Motor neuron (in vitro differentiated cells): Measurements from ENCODE around the gene ESM1. TPM values are rescaled to one million over a fixed set of nuclear protein-coding genes. Genes with fewer than 3 reads are reported as not detected.

Experiments
- ATAC-seq, 8 experiments: fragments of 200-7000 bp; cut with Tn5 transposase; replicated peaks in 6 of 8; 2 replicates each; pipeline ENCODE4 v1.8.0; 2021; ENCODE audit warnings: mild to moderate bottlenecking in 8 of 8, moderate library complexity in 8 of 8
- H3K27ac ChIP-seq, 2 donors: fragments of 250-450 bp; sonication (Bioruptor Pico); 2 replicates each; pipeline ENCODE4 v1.9.0; 2021; ENCODE audit warnings: antibody characterized with exemption in 2 of 2, mild to moderate bottlenecking in 2 of 2, moderate library complexity in 1 of 2
- H3K4me1 ChIP-seq, 2 donors: fragments of 250-450 bp; sonication (Bioruptor Pico); replicated peaks in 1 of 2; 2 replicates each; pipeline ENCODE4 v1.6.1; 2021; ENCODE audit warnings: antibody characterized with exemption in 2 of 2, mild to moderate bottlenecking in 2 of 2, moderate library complexity in 1 of 2
- H3K4me3 ChIP-seq, 5 donors: fragments of 250-450 bp; sonication (Bioruptor Pico); 2 replicates each; pipeline ENCODE4 v1.9.0; 2021; ENCODE audit warnings: antibody characterized with exemption in 5 of 5, mild to moderate bottlenecking in 5 of 5, moderate library complexity in 4 of 5
- WGBS, 10 experiments: fragments of 450-650 bp; shearing (Covaris generic); methylation state at CpG; one replicate each; pipeline ENCODE4 v1.0.0; 2022; 5-methylcytosine and 5-hydroxymethylcytosine counted together
- in situ Hi-C, 9 experiments: fragments of 400-800 bp; cut with MboI; loops; one replicate each; pipeline ENCODE4 v1.15.0; 2021; ENCODE audit warnings: low sequenced_read_pairs in 9 of 9, low pct_unique_long_range_greater_than_20kb in 2 of 9; ENCODE audit not compliant: unreplicated experiment in 9 of 9
- total RNA-seq, 8 experiments: library from RNA; unstranded; fragments of 300-600 nt; gene quantifications; 2 replicates each; pipeline versions ENCODE4 v1.2.3 to v1.2.4, GENCODE V29; 2022

Gene ESM1
- total RNA-seq, 8 experiments from 2014 or later = 0.08 to 91.7 (median 0.19) TPM; not detected in 4

DNA sequence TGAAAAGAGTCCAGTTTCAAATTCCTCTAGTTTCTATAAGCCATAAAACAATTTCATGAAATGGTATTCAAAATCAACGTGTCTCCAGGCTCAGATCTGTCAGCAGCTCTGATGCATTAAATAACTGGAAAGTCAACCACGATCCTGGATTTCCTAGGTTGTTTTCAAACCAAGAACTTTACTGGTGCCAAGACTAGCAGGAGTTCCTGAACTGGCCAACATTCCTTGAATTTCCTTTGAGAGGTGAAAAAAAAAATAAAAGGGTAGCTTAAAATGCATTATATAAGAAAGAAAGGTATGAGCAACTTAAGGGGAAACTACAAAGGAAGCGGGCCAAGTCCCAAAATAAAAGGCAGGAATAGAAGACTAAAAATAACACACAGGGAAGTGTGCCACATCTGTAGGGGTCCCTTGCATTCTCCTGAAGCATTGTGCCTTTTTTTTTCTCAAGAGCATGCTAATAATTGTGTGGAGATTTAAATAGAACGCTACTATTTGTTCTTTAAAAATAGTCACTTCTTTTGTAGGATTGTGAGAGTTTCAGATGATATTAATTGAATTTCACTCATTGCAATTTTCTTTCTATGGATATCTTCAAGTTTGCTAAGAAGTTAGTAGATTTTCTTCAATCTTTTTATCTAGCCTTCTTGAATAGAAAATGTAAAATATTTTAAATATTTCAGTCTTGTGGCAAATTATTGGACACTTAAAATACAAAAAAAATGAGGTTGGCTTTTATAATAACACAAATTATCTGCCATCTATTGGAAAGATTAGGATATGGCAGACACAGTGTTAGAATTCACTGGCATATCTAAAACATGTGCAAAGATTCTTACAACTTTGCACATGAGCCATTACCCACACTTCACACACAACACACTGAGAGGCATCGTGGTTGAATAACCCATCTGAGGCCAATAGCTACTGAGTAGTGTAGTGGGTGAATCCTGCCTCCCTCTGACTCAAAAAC lies 15.3 kb downstream of the ESM1 start:
- in situ Hi-C loops = no loop called here
- WGBS, 10 experiments = 23 to 94% (median 78%) methylated on average over 2 to 5 of the region's 5 CpGs

DNA sequence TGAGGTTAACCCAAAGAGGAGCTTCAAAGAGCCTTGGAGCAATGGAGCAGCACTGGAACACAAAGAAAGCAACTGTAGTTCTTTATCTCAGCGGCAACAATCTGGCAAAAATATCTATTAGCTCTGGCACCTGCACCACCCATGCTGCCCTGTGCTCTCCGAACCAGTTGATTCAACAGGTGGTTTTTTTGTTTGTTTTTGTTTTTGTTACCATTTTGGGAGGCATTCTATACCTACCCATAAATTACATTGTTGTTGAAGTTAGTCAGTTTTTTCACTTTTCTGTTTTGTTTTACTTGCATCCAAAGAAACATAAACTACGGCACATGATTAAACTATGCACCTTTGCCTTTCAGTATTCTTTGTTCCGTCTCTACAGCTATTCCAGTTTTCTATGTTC lies 16.2 kb downstream of the ESM1 start:
- H3K4me1 ChIP-seq = no peaks in the 10 kb centered on the region
- no peak overlapping the region for H3K4me3 ChIP-seq
- ATAC-seq = no peak
- no peak overlapping the region for H3K27ac ChIP-seq
- in situ Hi-C loops = no loop called here
- 61 to 100% (median 86%) methylated on average over 2 to 4 of the region's 4 CpGs for WGBS, 10 experiments

More for the DNA sequence above, 15.3 kb downstream of the ESM1 start:
- Histone ChIP-seq H3K4me1 (no peaks in the 10 kb centered on the region), H3K4me3 (no peak overlapping the region), H3K27ac (no peak overlapping the region)
- ATAC-seq = no peak

DNA sequence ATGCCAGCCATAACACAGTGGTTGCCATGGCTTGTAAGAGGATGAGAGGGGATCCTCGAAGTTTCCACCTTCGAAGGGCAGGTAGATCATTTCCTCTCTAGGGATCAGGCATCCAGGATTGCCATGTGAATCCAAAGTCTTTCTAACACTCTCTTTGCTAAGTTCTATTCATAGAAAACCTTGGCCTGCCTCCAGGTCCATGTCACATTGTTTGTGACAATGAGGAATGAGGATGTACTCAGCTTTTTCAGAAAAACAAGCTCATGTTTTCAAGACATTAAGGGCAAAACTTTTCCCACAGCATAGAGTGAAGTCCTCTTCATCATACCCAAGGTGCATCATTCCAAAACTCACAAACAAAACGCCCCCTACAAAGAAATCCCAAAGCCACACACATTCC lies 19.6 kb downstream of the ESM1 start:
- no peak for ATAC-seq
- 0 to 86% (median 44%) methylated on average over 1 to 2 of the region's 3 CpGs; no CpG with 5 or more reads in 4 of the 10 experiments for WGBS, 10 experiments
- no peak overlapping the region for H3K4me3 ChIP-seq
- no peaks in the 10 kb centered on the region for H3K4me1 ChIP-seq
- in situ Hi-C loops = no loop called here
- no peak overlapping the region for H3K27ac ChIP-seq

DNA sequence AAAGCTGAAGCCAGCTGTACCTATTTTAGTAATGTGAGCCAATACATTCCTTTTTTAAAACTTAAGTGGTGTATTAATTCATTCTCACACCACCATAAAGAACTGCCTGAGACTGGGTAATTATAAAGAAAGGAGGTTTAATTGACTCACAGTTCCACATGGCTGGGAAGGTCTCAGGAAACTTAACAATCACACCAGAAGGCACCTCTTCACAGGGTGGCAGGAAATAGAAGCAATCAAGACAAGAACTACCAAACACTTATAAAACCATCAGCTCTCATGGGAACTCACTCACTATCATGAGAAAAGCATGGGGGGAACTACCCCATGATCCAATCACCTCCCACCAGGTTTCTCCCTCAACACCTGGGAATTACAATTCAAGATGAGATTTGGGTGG lies 21.0 kb downstream of the ESM1 start:
- no peak for ATAC-seq
- Histone ChIP-seq H3K4me3 (no peak overlapping the region), H3K27ac (no peak overlapping the region), H3K4me1 (no peaks in the 10 kb centered on the region)
- in situ Hi-C loops = no loop called here

DNA sequence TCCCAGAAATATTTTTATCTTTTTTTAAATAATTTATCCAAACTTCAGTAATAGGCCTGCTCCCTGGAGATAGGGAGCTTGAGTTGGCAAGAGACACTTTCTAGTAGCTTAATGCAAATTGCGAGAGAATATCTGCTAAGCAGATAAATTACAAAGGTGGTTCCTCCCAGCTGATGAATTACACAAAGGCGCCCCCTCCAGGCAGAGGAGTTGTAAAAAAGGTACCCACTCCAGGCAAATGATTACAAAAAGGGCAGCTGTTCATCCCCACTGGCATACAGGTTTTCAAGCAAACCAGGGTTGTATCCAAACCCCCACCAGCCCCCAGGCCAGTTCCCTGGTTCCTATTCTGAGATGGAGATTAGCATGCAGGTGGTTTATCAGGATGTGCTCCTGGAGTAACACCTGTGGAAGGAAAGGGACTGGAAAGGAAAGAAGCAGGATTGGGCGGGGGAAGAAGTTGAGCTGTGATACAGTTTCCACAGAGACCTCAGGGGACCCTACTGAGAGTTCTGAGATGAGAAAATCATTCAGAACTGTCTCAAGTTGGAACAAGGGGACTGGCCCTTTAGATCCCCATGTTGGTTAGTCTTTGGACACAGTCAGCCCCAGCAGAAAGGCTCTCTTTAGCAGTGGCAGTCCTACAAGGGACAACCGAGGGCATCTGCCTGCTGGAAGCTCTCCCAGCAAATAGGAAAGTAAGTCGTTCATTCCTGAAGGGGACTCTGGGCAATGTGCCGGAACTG lies 25.5 kb downstream of the ESM1 start:
- H3K4me3 ChIP-seq = no peak overlapping the region
- H3K4me1 ChIP-seq = no peaks in the 10 kb centered on the region
- peak in 2 of 8 experiments; percentile 34 to 35 for ATAC-seq
- H3K27ac ChIP-seq = no peak overlapping the region
- in situ Hi-C loops = no loop called here
- WGBS, 10 experiments = 25 to 81% (median 67%) methylated on average over 1 to 6 of the region's 6 CpGs

DNA sequence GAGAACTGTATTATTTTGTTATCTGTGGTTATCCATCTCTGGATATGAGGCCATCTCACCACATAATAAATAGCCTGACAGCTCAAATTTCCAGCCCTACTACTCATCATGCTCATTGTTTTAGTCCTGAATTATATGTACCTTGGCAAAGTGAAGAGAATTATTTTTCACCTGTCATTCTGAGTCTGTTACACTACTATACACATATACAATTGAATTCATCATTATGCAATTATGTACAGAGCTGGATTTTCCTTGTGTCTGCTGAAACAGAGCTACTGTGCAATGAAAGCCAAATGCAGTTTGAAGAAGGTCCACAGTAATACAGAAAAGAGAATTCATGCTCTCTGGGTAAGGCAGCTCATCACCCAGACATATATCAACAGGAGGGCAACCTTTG lies 28.5 kb downstream of the ESM1 start:
- no peaks in the 10 kb centered on the region for H3K4me1 ChIP-seq
- H3K4me3 ChIP-seq = no peak overlapping the region
- no peak overlapping the region for H3K27ac ChIP-seq
- no peak for ATAC-seq
- in situ Hi-C loops = no loop called here

DNA sequence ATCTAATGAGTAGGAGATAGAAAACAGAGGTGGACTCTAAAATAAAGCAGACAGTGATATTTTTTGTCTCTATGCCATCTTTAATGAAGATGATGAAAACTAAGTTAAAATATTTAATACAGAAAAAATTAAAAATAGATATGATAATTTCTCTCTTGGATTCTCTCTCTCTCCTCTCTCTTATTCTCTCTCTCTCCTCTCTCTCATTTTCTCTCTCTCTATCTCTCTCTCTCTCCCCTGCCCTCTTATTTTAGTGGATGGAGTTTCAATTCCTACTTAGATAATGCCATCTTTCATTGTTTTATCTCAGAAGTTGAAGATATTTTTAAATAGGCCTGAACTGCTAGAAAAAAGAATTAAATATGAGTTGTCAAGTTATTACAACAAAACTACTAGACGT lies 38.2 kb downstream of the ESM1 start:
- ATAC-seq = no peak
- in situ Hi-C loops = loop anchor here in 5 of 9 experiments (10.0 to 25.0 kb wide), 2 partner anchors 190 to 198 kb away; no protein-coding TSS in a partner anchor
- WGBS, 10 experiments = 20 to 100% (median 74%) methylated on average over 1 of the region's 1 CpG; no CpG with 5 or more reads in 2 of the 10 experiments
- Histone ChIP-seq H3K4me3 (no peak overlapping the region), H3K27ac (no peak overlapping the region), H3K4me1 (peaks cover 0 to 2% of the 10 kb centered on the region in 2 donors)

DNA sequence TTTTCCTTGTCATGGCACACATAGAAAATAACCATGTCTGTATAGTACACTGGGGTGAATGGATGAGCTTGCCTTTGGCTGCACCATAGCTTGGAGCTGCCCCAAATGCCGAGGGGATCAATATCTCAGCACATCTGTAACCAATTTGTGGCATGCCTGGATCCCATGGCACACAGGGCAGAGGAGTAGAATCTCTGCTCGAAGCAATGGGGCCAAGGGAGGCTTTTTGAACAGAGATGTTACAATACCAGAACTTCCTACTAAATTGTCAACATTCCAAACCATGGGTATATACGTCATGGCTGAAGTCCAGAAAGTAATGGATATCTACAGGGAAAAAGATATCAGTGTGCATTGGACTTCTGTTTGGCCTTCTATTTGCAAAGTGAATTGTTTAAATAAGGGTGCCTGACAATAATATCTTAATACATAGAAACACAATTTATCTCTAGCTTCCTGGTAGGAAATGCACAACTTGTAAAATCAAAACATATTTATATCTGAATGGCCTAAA lies 39.0 kb downstream of the ESM1 start:
- 0 to 100% (median 59%) methylated on average over 1 to 3 of the region's 3 CpGs; no CpG with 5 or more reads in 2 of the 10 experiments for WGBS, 10 experiments
- no peak overlapping the region for H3K27ac ChIP-seq
- no peak overlapping the region for H3K4me3 ChIP-seq
- ATAC-seq = no peak
- in situ Hi-C loops = loop anchor here in 5 of 9 experiments (10.0 to 25.0 kb wide), 2 partner anchors 191 to 198 kb away; no protein-coding TSS in a partner anchor
- peaks cover 0 to 2% of the 10 kb centered on the region in 2 donors for H3K4me1 ChIP-seq

DNA sequence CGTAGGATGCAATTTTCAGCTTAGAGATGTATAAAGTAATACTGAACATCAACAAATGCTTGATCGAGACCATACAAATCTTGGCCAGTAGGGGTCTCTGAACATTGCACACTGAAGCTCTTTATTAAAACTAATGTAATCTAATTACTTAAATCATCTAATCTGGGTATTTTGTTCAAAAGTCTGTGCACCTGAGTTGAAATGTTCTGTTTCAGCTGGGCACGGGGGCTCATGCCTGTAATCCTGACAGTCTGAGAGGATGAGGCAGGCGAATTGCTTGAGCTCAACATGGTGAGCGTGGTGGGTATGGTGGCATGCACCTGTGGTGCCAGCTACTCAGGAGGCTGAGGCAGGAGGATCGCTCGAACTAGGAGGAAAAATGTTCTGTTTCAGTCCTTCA lies 41.0 kb downstream of the ESM1 start:
- H3K4me1 ChIP-seq = peaks cover 0 to 2% of the 10 kb centered on the region in 2 donors
- no peak overlapping the region for H3K4me3 ChIP-seq
- 36 to 92% (median 80%) methylated on average over 2 to 7 of the region's 7 CpGs; no CpG with 5 or more reads in 1 of the 10 experiments for WGBS, 10 experiments
- no peak overlapping the region for H3K27ac ChIP-seq
- in situ Hi-C loops = loop anchor here in 5 of 9 experiments (10.0 to 25.0 kb wide), 2 partner anchors 193 to 200 kb away; no protein-coding TSS in a partner anchor
- ATAC-seq = peak in 3 of 8 experiments; percentile 38 to 53 (median 40)

DNA sequence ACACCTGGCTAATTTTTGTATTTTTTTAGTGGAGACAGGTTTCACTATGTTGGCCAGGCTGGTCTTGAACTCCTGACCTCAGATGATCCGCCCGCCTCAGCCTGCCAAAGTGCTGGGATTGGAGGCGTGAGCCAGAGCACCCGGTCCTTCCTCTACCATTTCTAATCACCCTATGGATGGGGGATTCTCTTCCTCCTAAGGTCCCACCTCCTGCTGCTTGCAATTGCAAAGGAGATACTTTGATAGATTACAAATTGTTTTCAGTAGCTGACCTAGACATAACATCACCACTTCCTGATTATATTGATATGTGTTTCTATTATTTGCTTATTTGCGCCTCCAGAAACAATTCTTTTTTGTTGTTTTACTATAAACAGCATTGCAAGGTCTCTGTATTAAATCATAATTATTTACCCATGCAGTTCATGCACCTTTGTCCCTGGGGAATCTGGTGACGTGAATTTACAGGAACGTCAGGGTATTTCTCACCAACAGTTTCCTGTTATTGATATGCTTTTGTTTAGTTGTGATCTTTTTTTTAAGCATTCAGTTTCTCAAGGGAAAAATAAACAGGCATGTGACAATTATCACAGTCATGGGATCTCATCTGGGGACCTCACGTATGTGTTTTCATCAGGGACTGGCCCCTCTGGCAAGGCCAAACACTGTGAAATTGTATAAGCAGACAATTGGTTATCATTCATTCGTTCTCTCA lies 43.2 kb downstream of the ESM1 start:
- no peak overlapping the region for H3K27ac ChIP-seq
- in situ Hi-C loops = loop anchor here in 5 of 9 experiments (10.0 to 25.0 kb wide), 2 partner anchors 195 to 203 kb away; no protein-coding TSS in a partner anchor
- H3K4me1 ChIP-seq = peaks cover 0 to 2% of the 10 kb centered on the region in 2 donors
- H3K4me3 ChIP-seq = no peak overlapping the region
- WGBS, 10 experiments = 25 to 100% (median 79%) methylated on average over 1 to 8 of the region's 9 CpGs
- peak in 3 of 8 experiments; percentile 10 to 30 (median 28) for ATAC-seq

DNA sequence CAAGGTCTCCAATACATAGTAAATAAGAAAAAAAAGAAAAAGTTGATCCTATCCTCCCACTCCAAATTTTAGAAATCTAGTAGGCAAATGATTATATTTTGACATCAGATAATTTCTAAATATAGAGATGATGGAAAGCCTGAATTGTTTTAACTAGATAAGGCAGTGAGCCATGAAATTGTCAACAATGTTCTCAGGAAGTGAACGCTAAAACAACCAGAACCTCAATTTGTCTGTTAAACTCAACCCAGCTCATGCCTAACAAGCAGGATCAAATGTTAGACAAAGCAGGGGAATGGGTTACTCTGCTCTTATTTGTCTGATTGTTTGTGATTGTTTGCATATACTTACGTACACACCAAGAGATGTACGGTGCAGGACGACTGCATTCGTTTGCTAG lies 49.2 kb downstream of the ESM1 start:
- Histone ChIP-seq H3K4me1 (no peaks in the 10 kb centered on the region), H3K4me3 (no peak overlapping the region), H3K27ac (no peak overlapping the region)
- ATAC-seq = no peak
- 44 to 100% (median 84%) methylated on average over 1 to 5 of the region's 5 CpGs; no CpG with 5 or more reads in 2 of the 10 experiments for WGBS, 10 experiments
- in situ Hi-C loops = loop anchor here in 4 of 9 experiments (25.0 kb wide), 1 partner anchor 201 kb away; no protein-coding TSS in a partner anchor

DNA sequence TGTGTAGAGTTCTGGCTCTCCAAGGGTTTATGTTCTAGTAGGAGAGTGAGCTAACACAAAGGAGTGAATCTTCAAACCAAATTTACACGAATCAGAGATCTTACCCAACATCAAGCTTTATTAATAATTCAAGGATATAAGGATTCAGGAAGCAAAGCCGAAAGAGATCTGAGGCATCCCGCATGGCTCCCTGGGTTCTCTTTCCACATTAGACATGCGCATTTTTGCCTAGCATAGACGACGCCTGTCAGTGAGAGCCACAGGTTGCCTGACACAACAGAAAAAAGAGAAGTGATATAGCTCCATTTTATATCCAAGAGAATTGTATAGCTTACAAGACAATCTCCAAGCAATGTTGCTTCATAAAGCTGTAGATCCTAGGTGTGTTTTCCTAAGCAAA lies 52.6 kb downstream of the ESM1 start:
- ATAC-seq = peak in 5 of 8 experiments; percentile 46 to 95 (median 59)
- H3K4me1 ChIP-seq = no peaks in the 10 kb centered on the region
- no peak overlapping the region for H3K4me3 ChIP-seq
- in situ Hi-C loops = loop anchor here in 4 of 9 experiments (25.0 kb wide), 1 partner anchor 205 kb away; no protein-coding TSS in a partner anchor
- 0 to 55% (median 46%) methylated on average over 3 to 6 of the region's 6 CpGs; no CpG with 5 or more reads in 2 of the 10 experiments for WGBS, 10 experiments
- H3K27ac ChIP-seq = no peak overlapping the region
